ENCODE data around the gene NTRK3. TPM values are rescaled to one million over a fixed set of nuclear protein-coding genes. Genes with fewer than 3 reads are reported as not detected.

Gene NTRK3
- total RNA-seq, 4 donors from 2014 or later = 0.09 to 2.7 (median 0.62) TPM

GRCh38 chr15:87976552-87976951, 280.0 kb downstream of the NTRK3 start:
- WGBS, 2 donors = 78 to 85% methylated on average over 1 to 2 of the region's 3 CpGs
- Histone ChIP-seq H3K27me3 (no peaks in the 10 kb centered on the region), H3K4me3 (no peak overlapping the region), H3K36me3 (no peaks in the 10 kb centered on the region), H3K9me3 (no peaks in the 10 kb centered on the region), H3K4me1 (peaks cover 4 to 43% (median 16%) of the 10 kb centered on the region in 3 donors), H3K27ac (no peak overlapping the region)
- intact Hi-C loops (cut with DNase I) = no loop called here
- no peak for TF ChIP-seq POLR2A (IDR thresholded peaks at IDR 0.05)
- no peak for TF ChIP-seq CTCF (IDR thresholded peaks at IDR 0.05)
- no peak for DNase-seq

GRCh38 chr15:87973501-87974215, 282.9 kb downstream of the NTRK3 start:
- Histone ChIP-seq H3K27me3 (no peaks in the 10 kb centered on the region), H3K27ac (peak overlapping the region in 1 of 4 donors; percentile 17), H3K36me3 (no peaks in the 10 kb centered on the region), H3K9me3 (no peaks in the 10 kb centered on the region), H3K4me3 (no peak overlapping the region), H3K4me1 (peaks cover 4 to 43% (median 16%) of the 10 kb centered on the region in 3 donors)
- no peak for TF ChIP-seq CTCF (IDR thresholded peaks at IDR 0.05)
- TF ChIP-seq POLR2A (IDR thresholded peaks at IDR 0.05) = no peak
- DNase-seq = no peak
- 38 to 41% methylated on average over 13 of the region's 13 CpGs for WGBS, 2 donors
- intact Hi-C loops (cut with DNase I) = no loop called here

- no peaks in the 10 kb centered on the region for H3K9me3 ChIP-seq
- H3K27me3 ChIP-seq = no peaks in the 10 kb centered on the region
- WGBS, 2 donors = 55 to 78% methylated on average over 2 to 3 of the region's 3 CpGs
- TF ChIP-seq POLR2A (IDR thresholded peaks at IDR 0.05) = no peak
- no peak for TF ChIP-seq CTCF (IDR thresholded peaks at IDR 0.05)
- no peak overlapping the region for H3K27ac ChIP-seq
- no peak for DNase-seq
- H3K4me3 ChIP-seq = no peak overlapping the region
- H3K36me3 ChIP-seq = no peaks in the 10 kb centered on the region
- intact Hi-C loops (cut with DNase I) = no loop called here
- H3K4me1 ChIP-seq = peaks cover 4 to 35% (median 16%) of the 10 kb centered on the region in 3 donors
These were observed 285.5 kb downstream of the NTRK3 start for GRCh38 chr15:87971076-87971475.

- Histone ChIP-seq H3K4me1 (peaks cover 0 to 7% (median 0%) of the 10 kb centered on the region in 3 donors), H3K4me3 (no peak overlapping the region), H3K27me3 (no peaks in the 10 kb centered on the region), H3K9me3 (no peaks in the 10 kb centered on the region), H3K36me3 (no peaks in the 10 kb centered on the region), H3K27ac (no peak overlapping the region)
- DNase-seq = no peak
- TF ChIP-seq POLR2A (IDR thresholded peaks at IDR 0.05) (no peak), CTCF (IDR thresholded peaks at IDR 0.05) (no peak)
- intact Hi-C loops (cut with DNase I) = no loop called here
- 59 to 64% methylated on average over 2 of the region's 2 CpGs for WGBS, 2 donors
These were observed 288.6 kb downstream of the NTRK3 start for GRCh38 chr15:87967951-87968350.

- no peaks in the 10 kb centered on the region for H3K36me3 ChIP-seq
- H3K27ac ChIP-seq = no peak overlapping the region
- no peak for DNase-seq
- no peaks in the 10 kb centered on the region for H3K27me3 ChIP-seq
- TF ChIP-seq POLR2A (IDR thresholded peaks at IDR 0.05) (no peak), CTCF (IDR thresholded peaks at IDR 0.05) (no peak)
- 53 to 55% methylated on average over 5 of the region's 5 CpGs for WGBS, 2 donors
- H3K4me3 ChIP-seq = no peak overlapping the region
- no peaks in the 10 kb centered on the region for H3K9me3 ChIP-seq
- intact Hi-C loops (cut with DNase I) = no loop called here
- peaks cover 0 to 20% (median 3%) of the 10 kb centered on the region in 3 donors for H3K4me1 ChIP-seq
These were observed 291.2 kb downstream of the NTRK3 start for GRCh38 chr15:87965304-87965703.
